Right forelimb (tissue), 1 donor: ENCODE results near the gene CRBN.
A peak's percentile ranks its signal among the peaks of the same experiment; 100 is the strongest.

ENCODE experiments used
- DNase-seq: peaks from one replicate; pipeline ENCODE4 v3.0.0-alpha.2; 2018

Gene CRBN

DNA sequence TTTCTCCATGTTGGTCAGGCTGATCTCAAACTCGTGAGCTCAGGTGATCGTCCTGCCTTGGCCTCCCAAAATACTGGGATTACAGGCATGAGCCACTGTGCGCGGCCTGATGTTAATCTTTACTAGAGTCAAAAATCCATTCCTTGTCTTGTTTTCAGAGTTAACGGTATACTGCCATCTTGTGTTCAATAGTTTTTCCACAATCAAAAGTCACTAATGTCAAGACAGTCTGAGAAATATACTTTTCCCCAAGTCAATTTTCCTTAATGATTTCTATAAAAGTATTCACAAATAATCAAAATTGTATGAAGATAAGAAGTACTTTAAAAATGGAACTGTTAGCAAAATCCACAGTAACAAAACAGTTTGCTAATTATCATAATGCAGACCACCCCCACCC is 8.5 kb downstream of the CRBN start:
- no peak for DNase-seq

DNA sequence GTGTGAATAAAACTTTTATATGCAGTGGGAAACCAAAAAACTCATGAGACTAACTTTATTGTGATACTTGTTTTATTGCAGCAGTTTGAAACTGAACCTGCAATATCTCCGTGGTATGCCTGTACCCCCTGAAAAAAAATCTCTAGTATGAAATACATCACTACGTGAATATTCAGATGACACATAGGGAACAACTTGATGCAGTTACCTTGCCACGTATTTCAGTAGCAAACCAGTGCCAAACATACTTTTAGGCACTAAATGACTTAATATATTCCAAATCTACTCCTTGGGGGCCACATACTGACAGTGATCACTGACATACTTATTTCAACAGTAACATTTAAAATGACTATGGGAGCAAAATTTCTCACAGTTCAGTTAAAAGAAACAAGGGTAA is 13.8 kb downstream of the CRBN start:
- no peak for DNase-seq

DNA sequence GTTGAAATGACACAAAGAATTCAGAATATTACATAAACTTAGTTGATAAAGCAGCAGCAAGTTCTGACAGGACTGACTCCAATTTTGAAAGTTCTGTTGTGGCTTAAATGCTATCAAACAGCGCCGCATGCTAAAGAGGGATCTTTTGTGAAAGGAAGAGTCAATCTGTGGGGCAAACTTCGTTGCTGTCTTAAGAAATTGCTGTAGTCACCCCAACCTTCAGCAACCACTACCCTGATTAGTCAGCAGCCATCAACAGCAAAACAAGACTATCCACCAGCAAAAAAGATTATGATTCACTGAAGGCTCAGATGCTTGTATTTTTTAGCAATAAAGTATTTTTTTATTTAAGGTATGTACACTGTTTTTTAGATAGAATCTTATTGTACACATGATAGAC is 14.2 kb downstream of the CRBN start:
- DNase-seq = no peak

DNA sequence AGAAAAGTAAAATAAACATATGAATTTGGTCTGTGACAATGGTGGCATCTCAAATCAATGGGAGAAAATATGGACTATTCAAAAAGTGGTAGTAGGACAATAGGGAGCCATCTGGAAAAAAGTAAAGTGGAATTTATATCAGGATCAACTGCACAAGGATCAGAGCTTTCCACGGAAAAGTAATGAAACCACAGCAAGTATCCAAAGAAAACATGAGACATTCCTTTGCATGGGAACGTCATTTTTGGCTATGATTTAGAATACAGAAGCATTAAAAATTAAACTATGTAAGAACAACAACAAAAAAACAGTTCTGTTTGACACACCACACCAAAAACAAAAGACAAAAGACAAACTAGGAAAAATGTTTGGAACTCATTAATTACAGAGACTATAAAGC is 18.7 kb downstream of the CRBN start:
- no peak for DNase-seq

DNA sequence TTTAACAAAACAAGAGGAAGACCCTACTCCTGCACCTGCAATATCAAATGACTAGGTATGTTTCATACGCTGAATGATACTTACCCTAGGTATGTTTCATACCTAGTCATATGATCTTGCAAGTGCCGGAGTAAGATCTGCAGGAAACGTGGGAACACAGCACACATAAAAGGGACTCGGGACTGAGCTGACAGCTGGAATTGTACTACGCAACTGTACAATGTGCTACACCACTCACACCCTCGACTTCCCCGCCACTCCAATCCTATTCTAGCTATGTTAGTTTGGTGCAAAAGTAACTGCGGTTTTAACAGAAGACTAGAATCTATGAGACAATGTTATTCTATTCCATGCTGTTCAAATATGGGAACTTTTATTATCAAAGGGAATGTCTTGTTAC is 22.0 kb downstream of the CRBN start:
- DNase-seq = no peak

DNA sequence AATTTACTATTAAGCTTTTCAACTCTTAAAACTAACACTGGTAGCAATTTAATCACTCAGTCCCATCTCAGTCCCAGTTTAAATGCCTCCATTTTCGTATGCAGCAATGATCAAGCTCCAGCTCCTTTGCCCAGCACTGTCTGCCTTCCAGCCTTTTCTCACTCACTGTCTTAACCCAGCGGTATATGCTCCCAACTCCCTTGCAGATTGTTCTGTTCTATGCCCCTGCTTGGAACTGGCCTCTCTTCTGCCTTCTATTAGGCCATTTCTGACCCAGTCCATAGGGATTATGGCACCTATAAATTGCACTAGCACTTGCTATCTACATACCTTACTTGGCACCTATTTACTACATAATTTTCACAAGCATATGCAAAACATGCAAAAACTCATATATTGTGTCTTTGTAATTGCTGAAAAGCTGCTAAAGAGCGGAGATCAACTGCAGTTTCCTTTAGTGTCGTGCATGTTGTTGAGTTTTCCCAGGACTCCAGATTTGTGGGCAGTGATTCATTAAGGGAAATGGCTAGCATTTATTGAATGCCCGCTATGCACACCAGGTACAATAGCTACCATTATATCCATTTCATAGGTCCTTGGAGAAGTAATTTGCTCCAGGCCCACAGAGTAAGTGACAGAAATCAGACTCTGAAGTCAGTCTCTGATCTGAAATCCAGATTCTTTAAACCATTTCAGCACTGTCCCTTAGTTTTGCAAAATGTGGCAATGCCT is 24.4 kb downstream of the CRBN start:
- DNase-seq = no peak

DNA sequence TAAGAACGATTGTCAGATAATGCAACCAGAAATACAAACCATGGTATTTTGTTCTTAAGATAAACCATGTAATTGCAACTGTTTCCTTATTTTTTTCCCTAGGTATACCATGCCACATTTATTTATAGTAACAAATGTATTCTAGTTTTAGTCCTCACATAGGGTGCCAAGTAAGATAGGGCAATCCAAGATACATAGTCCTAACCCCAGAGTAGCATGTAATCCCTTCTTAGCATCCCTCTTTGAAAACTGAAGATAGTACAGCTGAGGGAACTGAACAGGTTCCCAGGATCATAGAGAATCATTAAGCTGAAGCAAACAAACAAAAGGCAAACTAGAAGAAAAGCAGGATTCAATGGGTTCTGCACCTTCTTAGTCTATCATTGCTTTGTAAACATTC is 28.0 kb downstream of the CRBN start:
- DNase-seq = no peak

DNA sequence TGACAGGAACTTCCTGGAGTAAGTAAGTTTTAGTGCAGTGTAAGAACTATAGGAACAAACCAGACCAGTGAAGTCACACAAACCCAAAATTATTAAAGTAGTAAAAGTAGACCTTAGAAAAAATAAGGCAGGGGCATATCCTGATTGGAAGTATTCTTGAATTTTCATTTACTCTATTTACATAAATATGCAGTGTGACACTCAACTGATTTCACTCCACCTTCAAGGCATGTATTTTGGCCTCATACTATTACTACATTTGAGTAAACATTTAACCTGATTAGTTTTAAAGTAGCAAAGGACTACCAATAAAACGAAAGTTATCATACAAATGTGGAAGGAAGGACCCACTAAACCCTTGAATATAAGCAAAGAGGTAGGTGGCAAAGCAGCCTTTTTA is 29.9 kb downstream of the CRBN start:
- DNase-seq = no peak

DNA sequence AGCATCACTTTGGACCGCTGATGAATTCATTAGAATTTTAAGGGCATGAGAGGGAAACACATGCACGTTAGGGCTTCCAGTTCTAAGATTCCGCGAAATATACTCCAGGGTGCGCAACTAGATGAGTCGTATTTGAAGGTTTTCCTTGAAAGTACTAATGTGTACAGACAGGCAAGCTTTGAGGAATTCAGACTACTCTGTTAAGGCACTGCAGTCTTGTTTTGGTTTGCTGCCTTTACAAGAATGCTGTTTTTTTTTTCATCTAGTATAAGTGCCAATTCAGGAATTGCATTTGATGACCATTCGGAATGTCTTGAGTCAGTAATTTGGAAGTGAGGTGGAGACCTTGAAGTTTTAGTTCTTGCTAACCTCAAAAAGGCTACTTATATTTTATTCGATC is 33.7 kb downstream of the CRBN start:
- no peak for DNase-seq

DNA sequence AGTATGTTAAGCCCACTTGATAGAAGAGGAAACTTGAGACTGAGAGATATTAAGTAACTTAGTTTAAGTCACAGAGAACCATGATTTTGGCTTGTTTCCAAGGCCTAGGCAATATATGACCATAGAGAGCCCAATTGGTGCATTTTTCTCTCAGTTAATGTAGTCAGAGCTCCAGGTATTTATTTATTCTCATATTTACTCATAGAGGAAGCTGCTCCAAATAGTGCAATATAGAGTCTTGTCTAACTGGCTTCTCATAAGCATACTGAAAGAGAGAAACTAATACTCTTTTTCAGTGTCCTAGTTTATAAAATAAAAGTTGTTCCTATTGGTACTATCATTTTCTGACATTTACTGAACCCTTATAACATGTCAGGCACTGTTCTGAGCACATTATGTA is 37.6 kb downstream of the CRBN start:
- DNase-seq = no peak

DNA sequence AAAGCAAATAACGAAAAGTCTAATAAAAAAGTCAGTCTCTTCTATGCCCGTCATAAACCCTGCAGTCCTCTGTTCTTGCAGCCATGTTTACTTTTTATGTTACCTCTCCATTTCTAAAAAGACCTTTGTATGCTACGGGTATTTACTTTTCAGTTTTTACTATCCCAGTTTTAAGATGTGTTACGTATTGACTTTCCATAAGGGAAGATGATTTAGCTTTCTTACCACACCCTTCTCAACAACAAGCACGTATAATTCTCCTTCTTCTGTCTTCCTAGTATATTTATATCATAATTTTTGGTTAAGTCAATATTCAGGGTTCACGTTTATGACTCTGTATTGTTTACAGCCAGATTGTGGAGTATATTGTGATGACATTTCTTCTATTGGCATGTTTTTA is 42.0 kb downstream of the CRBN start:
- no peak for DNase-seq

DNA sequence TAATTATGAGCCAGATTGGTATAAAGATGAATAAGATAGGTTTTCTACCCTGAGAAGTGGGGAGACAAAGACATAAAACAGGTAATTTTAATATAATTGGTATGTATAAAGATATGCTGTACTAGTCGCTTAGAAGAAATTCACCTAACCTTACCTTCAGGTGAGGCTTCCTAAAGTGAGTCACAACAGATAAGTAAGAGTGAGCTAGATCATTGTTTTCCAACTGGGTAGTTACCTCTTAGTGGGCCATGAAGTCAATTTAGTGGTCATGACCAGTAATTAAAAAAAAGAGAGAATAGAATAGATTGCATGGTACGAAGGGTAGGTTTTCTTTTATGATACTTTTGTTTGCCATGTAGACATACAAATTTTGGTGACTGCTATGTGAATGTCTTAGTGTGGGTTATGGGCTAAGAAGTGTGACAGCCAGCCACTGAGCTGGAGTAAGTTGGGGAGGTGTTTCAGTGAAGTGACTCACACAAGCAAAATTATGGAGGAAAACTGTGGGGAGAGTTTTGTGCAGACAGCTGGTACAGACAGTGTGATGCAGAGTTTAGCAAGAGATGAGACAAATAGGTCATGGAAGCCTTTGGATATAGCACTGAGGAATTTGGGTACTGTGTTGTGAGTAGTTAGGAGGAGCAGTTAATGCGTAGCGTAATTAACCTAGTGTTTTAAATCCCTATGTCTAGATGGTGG is 44.6 kb downstream of the CRBN start:
- no peak for DNase-seq

DNA sequence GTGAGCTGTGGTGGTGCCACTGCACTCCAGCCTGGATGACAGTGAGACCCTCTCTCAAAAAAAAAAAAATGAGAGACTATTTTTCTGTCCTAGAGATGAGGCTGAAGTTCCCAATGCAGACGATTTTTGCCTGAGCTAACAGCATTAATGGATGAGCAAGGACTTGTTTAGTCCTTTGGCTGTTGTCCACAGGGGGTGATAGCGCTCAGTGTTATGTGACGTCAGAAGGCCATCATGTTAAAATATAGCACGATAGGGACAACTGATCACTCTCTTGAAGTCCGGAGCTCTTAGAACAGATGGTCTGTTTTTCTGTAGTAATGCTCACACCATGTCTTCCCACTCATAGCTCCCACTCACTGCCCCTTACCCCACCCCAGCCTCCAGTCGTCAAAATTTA is 46.0 kb downstream of the CRBN start:
- no peak for DNase-seq

DNA sequence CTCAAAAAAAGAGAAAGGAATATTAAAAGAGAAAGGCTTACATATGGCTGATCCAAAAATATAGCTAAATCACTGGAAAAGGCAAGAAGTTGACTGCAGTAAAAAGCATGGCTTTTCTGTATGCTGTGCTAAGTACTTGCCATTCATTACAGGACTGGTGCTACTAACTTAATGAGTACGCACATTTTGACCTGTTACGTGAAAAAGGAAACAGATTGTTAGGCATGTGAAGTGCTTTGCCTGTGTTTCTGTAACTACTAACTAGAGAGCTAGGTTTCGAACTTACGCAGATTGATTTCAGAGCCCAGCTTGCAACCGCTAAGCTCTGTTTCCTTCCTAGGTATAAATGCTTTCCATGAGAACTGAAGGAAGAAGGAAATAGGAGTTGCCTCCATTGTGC is 49.9 kb downstream of the CRBN start:
- no peak for DNase-seq

DNA sequence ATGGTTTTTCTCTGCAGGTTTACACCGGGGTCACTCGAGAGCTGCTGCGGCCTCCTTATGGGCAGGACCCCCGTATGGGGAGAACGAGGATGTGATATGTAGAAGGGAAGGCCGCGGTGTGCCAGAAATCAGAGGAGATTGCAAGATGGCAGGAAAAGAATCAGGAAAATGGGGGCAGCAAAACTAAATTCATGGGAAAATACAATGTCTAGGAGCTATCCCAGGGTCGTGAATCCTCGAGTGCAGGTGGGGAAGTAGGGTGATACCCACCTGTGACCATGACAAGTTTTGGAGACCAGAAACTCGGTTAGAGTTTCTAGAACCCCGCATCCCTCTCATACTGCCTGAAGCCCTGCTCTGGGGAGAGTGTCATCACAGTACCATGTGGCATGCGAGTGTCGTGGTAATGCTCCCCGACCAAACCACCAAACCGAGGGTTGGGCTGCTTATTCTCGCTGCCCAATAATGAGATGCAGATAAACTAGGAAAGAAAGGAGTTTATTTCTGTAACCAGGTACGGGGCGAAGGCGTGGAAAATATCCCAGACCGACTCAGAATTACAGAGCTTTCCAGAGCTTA is 52.0 kb downstream of the CRBN start:
- DNase-seq = no peak

DNA sequence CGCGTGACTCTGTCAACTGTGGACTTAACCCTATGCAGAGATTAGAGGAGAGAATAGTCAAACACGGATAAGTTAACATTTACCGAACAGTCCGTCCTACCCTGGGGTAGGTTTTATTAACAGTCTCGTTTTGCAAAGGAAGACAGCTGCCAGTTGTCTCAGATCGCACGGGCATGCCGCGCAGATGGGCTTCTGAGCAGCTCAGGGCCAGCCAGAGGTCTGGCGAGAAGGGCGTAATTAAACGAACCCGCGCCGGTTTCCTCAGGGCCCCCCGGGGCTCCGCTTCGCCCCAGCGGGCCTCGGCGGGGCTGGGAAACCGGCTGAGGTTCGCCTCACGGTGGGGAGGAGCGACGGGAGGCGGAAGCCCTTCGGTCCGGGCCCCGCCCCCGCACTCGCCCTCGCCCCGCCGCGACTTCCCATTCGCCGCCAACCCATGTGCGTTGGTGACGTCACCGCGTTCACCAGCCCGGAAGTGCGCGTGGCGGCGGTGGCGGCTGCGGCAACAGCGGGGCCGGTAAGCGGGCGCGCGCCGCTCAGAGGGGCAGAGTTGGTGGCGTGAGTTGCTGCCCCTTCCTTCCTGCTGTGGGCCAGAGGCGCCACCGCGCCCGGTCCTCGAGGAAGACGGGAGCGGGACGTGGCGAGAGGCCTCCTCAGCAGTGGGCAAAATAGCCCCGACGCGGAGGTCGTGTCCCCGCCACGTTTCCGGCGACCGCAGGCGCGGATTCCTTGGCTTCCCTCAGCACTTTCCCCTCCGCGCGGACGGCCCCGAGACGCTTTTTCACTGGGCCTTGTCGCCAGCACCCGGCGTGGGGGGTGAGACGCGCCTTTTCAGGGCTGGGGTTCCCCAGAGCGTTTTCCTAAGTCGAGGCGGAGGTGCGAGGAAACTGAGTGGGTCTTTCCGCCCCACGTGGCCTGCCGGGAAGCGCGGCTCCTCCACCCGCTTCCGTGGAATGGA is 52.7 kb downstream of the CRBN start, which contains the start of gene TRNT1:
Gene TRNT1, plus strand, starts transcription at position 464 of the 955 bp plus-strand sequence. CDS start 2,101 bp downstream, outside the sequence.
- peak; percentile 97 for DNase-seq

DNA sequence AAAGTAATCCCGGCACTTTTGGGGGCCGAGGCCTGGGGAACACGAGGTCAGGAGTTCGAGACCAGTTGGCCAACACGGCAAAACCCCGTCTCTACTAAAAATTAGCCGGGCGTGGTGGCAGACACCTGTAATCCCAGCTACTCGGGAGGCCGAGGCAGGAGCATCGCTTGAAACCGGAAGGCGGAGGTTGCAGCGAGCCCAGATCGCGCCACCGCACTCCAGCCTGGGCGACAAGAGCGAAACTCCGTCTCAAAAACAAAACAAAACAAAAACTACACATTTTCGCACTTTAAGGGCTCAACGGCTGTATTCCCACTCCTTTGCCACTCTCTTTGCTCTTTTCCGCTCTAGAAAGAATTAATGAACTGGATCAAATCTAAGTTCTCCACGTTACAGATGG is 53.5 kb downstream of the CRBN start:
- peak; percentile 47 for DNase-seq

DNA sequence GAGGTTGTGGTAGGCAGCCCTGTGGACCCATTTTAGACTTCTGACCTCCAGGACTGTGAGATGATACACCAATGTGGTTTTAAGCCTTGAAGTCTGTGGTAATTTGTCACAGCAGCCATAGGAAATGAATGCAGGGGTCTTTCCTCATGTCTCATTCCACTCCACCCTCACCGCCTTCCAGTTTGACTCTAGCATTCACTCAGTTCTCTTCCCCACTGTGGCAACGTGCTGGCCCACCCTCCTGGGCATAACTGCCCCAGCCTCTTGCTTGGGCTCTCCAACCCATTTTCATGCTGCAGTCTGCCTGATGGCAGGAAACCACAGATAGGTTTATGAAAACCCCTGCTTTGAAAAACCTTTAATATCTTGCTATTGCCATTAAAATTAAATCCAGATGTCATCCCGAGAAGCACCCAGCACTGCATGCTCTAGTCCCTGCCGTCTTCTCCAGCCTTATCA is 60.1 kb downstream of the CRBN start:
- no peak for DNase-seq

DNA sequence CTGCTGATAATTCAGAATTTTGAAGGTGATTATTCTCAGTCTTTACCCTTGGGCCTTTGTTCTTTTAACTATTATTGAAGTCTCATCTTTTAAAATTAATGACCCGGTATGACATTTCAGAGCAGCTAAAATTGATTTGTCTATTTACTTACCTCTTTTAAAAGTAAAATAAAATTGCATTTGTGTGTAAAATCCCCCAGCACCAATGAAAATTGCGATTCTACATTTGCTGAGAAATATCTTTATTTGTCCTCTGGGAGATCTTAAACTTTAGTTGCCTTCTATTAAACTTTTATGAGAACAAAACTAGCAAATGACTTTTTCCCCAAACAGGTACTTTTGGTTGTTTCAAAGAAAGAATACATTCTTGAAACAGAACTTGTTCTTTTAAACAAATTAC is 61.8 kb downstream of the CRBN start:
- DNase-seq = no peak

DNA sequence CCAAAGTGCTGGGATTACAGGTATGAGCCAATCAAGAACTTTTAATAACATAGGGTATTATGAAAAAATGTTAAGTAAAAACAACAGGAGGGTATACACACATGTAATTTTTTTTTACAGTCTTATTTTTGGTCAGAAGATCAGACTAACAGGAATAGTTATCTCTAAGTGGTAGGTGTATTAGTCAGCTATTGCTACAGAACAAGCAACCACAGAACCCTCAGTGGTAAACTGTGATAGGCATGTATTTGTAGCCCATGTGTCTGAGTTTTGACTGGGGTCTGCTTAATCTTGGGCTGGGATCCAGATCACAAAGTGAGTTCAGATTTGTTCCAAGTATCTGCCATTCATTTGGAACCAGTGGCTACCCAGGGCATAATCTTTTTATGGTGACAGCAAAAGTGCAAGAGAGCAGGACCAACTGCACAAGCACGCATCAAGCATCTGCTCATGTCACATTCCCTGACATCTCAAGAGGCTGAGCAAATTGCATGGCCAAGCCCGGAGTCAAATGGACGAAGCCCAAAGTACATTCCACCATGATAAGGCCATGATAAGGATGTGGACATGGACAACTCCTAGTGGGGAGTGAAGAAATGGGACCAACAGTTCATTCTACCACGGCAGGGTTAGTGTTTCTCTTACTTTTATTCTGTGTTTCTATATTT is 66.3 kb downstream of the CRBN start:
- DNase-seq = no peak

DNA sequence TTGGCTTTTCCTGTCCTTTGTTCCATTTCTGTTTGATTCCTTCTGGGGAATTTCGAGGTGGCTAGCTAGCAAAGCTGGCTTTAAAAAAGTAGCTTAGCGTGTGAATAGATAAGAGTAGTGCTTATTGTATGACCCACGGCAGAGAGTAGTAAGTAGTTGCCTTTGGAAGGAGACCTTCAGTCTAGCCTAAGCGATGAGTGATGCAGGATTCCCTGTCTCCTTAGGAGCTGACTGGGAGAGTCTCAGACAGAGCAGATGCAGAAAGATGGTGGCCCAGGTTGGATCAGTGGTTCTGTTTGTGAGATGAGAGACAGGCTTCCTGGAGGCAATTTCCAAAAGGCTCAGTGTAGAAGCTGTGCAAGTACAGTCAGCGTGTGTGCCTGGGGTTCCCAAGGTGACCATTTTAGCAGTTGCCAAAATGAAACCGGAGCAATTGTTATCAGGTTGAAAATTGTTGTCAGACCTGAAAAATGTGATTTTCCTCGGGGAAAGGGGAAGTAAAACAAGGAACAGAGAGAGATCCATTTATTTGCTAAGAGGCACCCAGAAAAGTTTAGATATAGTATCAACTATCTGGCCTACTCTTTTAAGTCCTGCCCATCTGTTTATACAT is 68.6 kb downstream of the CRBN start:
- DNase-seq = no peak

DNA sequence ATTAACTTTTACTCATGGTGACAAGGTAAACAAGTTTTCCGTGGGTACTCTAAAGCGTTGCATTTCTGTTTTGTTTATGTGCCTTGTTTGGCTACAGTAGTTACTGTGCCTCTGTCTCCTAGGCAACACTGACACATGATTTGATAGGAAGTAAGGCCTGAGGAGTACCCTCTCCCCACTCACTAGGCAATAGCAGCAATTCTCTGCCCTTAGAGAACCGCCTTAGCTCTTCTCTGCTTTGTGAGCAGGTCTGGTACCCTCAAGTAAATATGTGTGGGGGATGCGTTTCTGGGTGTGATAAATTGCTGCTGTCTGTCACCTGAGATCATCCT is 69.2 kb downstream of the CRBN start, which contains the start of gene IL5RA:
Gene IL5RA, minus strand, starts transcription at position 76 of the 332 bp plus-strand sequence. CDS start 5,390 bp downstream, outside the sequence.
- DNase-seq = no peak
